ENCODE measurements around the gene EOLA1.
"Not testable (repeated sequence)": the region's sequence is repeated elsewhere in the genome, so short reads cannot be mapped to it uniquely, and the experiment has no call there.

Gene EOLA1

GRCh38 chrX:149528381-149528780 lies 12.4 kb upstream of the EOLA1 start:
- POLR2A ChIA-PET: interaction anchor here (1.2 kb wide), 1 partner anchor 24 kb away, joined by 3 read pairs; the partner anchor contains the start of gene IDS
- CTCF ChIA-PET: interaction anchor here (0.7 to 1.3 kb wide), 4 partner anchors 11 to 17 kb away, joined by 3 to 5 read pairs (median 4); partner anchors contain the start of gene EOLA1
- TF ChIP-seq ELF4 (IDR thresholded peaks at IDR 0.05) (no peak), CTBP1 (IDR thresholded peaks at IDR 0.05; ENCODE audit: borderline replicate concordance) (no peak), SP1 (IDR thresholded peaks at IDR 0.05) (no peak), BHLHE40 (IDR thresholded peaks at IDR 0.05; ENCODE audit: borderline replicate concordance) (no peak), NFRKB (IDR thresholded peaks at IDR 0.05) (no peak), L3MBTL2 (conservative IDR thresholded peaks at IDR 0.05) (no peak), PKNOX1 (IDR thresholded peaks at IDR 0.05) (no peak), SUZ12 (IDR thresholded peaks at IDR 0.05) (no peak), ARNT (IDR thresholded peaks at IDR 0.05) (no peak), ZNF384 (IDR thresholded peaks at IDR 0.05) (no peak), FOXK2 (IDR thresholded peaks at IDR 0.05) (no peak), FOXM1 (IDR thresholded peaks at IDR 0.05; ENCODE audit: borderline replicate concordance) (no peak), TARDBP (IDR thresholded peaks at IDR 0.05) (no peak), HDGF (IDR thresholded peaks at IDR 0.05; ENCODE audit: borderline replicate concordance) (no peak), FOXA1 (IDR thresholded peaks at IDR 0.05) (no peak), LEF1 (IDR thresholded peaks at IDR 0.05; ENCODE audit: borderline replicate concordance) (no peak)
- DNase-seq (ENCODE audit: extremely low spot score): no peak

DNA sequence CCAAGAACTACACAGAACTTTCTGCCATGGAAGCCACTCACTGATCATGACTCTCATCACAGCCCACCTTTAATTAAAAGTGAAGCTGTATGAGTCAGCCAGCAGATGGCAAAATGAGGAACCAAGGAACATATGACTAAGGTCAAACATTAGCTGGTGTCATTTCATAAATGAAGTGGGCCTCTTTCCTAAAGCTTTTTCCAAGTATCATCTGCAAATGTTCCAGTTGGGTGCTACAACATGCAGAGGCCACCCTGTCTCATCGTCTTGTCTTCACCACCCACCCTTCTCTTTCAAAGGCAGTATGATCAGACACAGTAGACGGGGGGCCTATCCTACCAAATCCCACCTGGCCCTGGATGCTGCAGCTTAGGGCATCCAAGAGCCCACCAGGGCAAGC lies 9.2 kb upstream of the EOLA1 start:
- POLR2A ChIA-PET: no interaction called here
- TF ChIP-seq LEF1 (IDR thresholded peaks at IDR 0.05; ENCODE audit: borderline replicate concordance): no peak
- TF ChIP-seq FOXM1 (IDR thresholded peaks at IDR 0.05; ENCODE audit: borderline replicate concordance): no peak
- no peak for TF ChIP-seq ELF4 (IDR thresholded peaks at IDR 0.05)
- TF ChIP-seq FOXK2 (IDR thresholded peaks at IDR 0.05): no peak
- TF ChIP-seq NFRKB (IDR thresholded peaks at IDR 0.05): no peak
- TF ChIP-seq TARDBP (IDR thresholded peaks at IDR 0.05): no peak
- TF ChIP-seq SP1 (IDR thresholded peaks at IDR 0.05): no peak
- CTCF ChIA-PET: interaction anchor here (0.6 kb wide), 1 partner anchor 751 kb away, joined by 4 read pairs; no protein-coding TSS in a partner anchor
- DNase-seq (ENCODE audit: extremely low spot score): no peak

DNA sequence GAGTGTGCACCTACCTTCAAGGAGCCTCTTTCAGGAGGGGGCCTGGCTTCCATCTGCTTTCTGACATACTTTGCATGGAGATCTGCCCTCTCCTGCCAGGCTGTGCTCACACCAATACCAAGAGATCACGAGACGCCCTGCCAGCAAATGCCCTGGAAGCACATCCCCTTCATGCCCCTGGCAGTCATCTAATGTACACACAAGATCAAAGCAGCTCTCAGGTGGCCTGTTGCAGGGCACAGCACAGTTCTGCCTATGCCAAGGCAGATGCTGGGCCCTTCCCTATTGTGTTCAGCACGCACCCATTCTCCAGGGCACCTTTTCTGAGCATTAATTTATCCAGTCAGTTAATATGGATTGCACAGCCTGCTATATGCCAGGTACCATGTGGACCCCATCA lies 7.9 kb upstream of the EOLA1 start:
- CTCF ChIA-PET; POLR2A ChIA-PET; DNase-seq (ENCODE audit: extremely low spot score): not testable (repeated sequence)

DNA sequence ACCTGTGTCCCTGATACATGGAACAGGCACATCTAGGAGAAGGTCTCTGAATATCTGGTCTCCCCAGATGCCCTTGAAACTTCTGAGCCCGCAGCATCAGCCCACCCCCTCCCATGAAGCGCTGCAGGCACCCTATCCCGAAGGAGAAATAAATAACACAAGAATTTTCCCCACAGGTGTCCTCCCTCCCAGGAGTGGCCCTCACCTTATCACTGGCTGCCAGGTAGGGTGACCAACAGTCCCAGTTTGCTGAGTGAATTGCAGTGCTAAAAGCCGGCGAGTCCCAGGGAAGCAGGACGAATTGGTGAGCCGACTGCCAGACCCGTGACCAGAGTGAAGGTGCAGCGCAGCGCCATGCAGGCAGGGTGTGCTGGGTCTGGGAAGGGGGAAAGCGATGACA lies 6.8 kb upstream of the EOLA1 start:
- DNase-seq (ENCODE audit: extremely low spot score); POLR2A ChIA-PET; CTCF ChIA-PET: not testable (repeated sequence)

- CTCF ChIA-PET; DNase-seq (ENCODE audit: extremely low spot score); POLR2A ChIA-PET: not testable (repeated sequence)
These were observed 5.7 kb upstream of the EOLA1 start for GRCh38 chrX:149534926-149535602.

GRCh38 chrX:149537474-149537873 lies 3.3 kb upstream of the EOLA1 start:
- DNase-seq (ENCODE audit: extremely low spot score); CTCF ChIA-PET; POLR2A ChIA-PET: not testable (repeated sequence)

DNA sequence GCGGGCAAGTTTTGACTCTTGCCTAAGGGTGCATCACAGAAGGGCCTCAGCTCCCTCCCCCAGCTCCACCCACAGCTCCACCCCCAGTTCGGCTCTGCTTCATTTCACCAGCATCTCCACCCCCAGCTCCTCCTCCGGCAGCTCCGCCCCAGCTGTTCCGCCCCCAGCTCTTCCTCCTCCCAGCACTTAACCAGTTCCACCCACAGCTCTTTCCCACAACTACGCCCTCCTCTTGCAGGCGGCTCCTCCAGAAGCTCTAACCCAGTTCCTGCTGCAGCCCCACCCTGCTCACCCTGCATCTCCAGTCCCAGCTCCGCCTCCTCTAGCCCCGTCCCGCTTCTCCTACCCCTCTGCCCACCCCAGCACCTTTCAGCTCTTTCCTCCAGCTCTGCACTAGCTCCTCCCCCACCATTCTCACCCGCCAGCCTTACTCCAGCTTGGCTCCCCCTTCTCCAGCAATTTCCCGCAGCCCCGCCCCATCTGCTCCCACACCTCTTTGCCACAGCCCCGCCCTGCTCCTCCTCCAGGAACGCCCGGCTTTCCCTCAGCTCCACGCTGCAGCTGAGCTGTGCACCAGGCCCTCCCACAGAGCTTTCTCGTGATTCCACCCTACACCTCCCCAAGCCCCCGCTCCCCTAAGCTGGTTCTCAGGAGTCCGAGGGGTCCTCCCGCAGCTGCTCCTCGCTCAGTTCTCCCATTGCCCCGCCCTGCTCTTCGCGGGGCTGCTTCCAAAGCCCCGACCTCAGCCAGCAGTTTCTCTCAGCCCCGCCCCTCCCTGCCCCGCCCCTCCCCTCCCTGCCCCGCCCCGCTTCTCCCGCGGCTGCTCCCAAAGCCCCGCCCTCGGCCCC lies 1.3 kb upstream of the EOLA1 start:
- DNase-seq (ENCODE audit: extremely low spot score): peak; percentile 85
- TF ChIP-seq TARDBP (IDR thresholded peaks at IDR 0.05) (no peak), LEF1 (IDR thresholded peaks at IDR 0.05; ENCODE audit: borderline replicate concordance) (no peak), HDGF (IDR thresholded peaks at IDR 0.05; ENCODE audit: borderline replicate concordance) (no peak), SP1 (IDR thresholded peaks at IDR 0.05) (no peak)
- ChIA-PET POLR2A (interaction anchor here (2.0 to 2.4 kb wide), 3 partner anchors 27 to 399 kb away, joined by 5 to 8 read pairs (median 6); partner anchors contain the start of genes EOLA2 and IDS), CTCF (interaction anchor here (1.1 to 1.2 kb wide), 2 partner anchors 12 to 27 kb away, joined by 3 read pairs; no protein-coding TSS in a partner anchor)

DNA sequence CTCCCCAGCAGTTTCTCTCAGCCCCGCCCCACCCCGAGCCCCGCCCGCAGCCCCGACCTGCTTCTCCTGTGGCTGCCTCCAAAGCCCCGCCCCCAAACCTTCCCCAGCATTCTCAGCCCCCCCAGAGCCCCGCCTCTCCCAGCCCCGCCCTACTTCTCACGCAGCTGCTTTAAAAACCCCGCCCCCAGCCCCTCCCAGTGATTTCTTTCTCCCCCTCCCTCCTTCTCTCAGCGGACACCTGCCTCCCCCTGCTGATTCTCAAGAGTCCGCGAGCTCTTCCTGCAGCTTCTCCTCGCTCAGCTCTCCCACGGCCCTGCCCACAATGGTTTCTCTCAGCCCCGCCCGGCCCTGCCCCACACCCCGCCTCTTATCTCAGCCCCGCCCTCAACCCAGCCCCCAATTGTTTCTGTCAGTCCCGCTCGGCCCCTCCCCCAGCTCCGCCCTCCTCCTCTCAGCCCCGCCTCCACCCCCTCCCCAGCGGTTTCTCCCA lies 636 bp upstream of the EOLA1 start:
- TF ChIP-seq SP1 (IDR thresholded peaks at IDR 0.05): peak; percentile 25; the same call in 1 of the 2 replicates
- no peak for TF ChIP-seq HDGF (IDR thresholded peaks at IDR 0.05; ENCODE audit: borderline replicate concordance)
- ChIA-PET CTCF (interaction anchor here (0.5 to 1.2 kb wide), 2 partner anchors 11 to 28 kb away, joined by 3 to 4 read pairs; no protein-coding TSS in a partner anchor), POLR2A (interaction anchor here (1.0 to 2.4 kb wide), 4 partner anchors 27 to 398 kb away, joined by 3 to 8 read pairs (median 6); partner anchors contain the start of genes EOLA2 and IDS)
- DNase-seq (ENCODE audit: extremely low spot score): peak; percentile 93

Data from HEK293T (cell line).